KMS-11 (cell line): ENCODE data around the gene KMT2E.

Experiments used
- H2AFZ ChIP-seq: fragments of 200-600 bp; sonication (generic); 2 replicates; pipeline ENCODE4 v1.6.1; 2016; ENCODE audit warnings: antibody characterized with exemption, mixed run types, low read depth
- H3K27ac ChIP-seq: fragments of 200-600 bp; sonication (generic); 2 replicates; pipeline ENCODE4 v1.6.1; 2016; ENCODE audit warnings: mild to moderate bottlenecking, mixed run types
- H3K27me3 ChIP-seq: fragments of 200-600 bp; sonication (generic); 2 replicates; pipeline ENCODE4 v1.6.1; 2017; ENCODE audit warnings: mild to moderate bottlenecking, low read depth, mixed run types, moderate library complexity; ENCODE audit not compliant: insufficient read depth
- H3K36me3 ChIP-seq: fragments of 200-600 bp; sonication (generic); 2 replicates; pipeline ENCODE4 v1.6.1; 2017; ENCODE audit warnings: mild to moderate bottlenecking, mixed run types; ENCODE audit not compliant: insufficient read depth
- H3K4me1 ChIP-seq: fragments of 200-600 bp; sonication (generic); 2 replicates; pipeline ENCODE4 v1.6.1; 2016; ENCODE audit warnings: mild to moderate bottlenecking, low read depth, mixed run types; ENCODE audit not compliant: poor library complexity, severe bottlenecking
- H3K4me2 ChIP-seq: fragments of 200-600 bp; sonication (generic); 2 replicates; pipeline ENCODE4 v1.7.0; 2016; ENCODE audit warnings: mild to moderate bottlenecking, mixed run types
- H3K4me3 ChIP-seq: fragments of 200-600 bp; sonication (generic); IDR thresholded peaks from 2 replicates; pipeline ENCODE4 v1.6.1; 2017; ENCODE audit warnings: low read depth, low read length, mixed read lengths; ENCODE audit not compliant: insufficient read depth
- H3K79me2 ChIP-seq: fragments of 200-600 bp; sonication (generic); 2 replicates; pipeline ENCODE4 v1.6.1; 2016; ENCODE audit warnings: low read depth, mixed run types; ENCODE audit not compliant: insufficient read depth
- H3K9ac ChIP-seq: fragments of 200-600 bp; sonication (generic); 2 replicates; pipeline ENCODE4 v1.6.1; 2016; ENCODE audit warnings: mild to moderate bottlenecking, mixed run types
- H4K20me1 ChIP-seq: fragments of 200-600 bp; sonication (generic); 2 replicates; pipeline ENCODE4 v1.6.1; 2016; ENCODE audit warnings: mild to moderate bottlenecking, mixed run types; ENCODE audit not compliant: insufficient read depth
- TF ChIP-seq, protein P1 (sequence below): fragments of 200-600 bp; sonication (generic); conservative IDR thresholded peaks from 2 replicates; pipeline ENCODE4 v1.6.1; 2017; ENCODE audit warnings: low read depth, mild to moderate bottlenecking, antibody characterized with exemption, low read length, moderate library complexity, mixed read lengths

The KMT2E gene

DNA sequence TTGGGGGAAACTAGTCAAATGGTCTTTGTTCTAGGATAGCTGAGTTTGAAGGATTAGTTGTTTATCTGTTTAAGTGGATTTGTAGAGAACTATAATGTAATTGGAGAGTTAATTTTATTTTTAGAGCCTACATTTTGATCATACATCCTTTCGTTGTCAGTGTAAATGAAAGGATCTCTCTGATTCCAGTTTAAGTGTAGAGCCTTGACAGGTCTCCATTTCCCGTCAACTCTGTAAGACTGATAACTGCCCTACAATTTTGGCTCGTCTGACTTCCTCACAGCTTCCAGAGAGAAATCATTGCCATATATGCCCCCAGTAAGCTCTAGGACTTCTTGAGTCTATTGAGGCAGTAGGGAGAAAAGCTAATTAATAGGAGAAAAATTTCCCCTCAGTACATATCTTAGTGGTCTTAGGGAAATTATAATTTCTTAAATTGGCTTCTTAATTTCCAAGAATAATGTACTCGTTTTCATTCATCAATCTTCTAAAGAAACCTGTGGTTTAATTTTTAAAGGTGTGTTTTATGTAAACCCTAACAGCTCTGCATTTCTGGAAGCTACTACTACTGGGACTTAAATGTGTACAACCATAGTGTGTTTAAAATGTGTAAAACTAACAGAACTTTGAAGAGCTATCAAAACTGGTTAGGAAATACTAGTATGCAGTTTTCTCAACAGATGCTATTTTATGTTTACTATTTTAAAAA lies 3.8 kb downstream of the KMT2E start:
- H3K27ac ChIP-seq, result peak overlapping the region; percentile 98
- no peak overlapping the region for H2AFZ ChIP-seq
- peaks cover 54% of the 10 kb centered on the region for H4K20me1 ChIP-seq
- no peaks in the 10 kb centered on the region for H3K36me3 ChIP-seq
- TF ChIP-seq, protein P1, sequence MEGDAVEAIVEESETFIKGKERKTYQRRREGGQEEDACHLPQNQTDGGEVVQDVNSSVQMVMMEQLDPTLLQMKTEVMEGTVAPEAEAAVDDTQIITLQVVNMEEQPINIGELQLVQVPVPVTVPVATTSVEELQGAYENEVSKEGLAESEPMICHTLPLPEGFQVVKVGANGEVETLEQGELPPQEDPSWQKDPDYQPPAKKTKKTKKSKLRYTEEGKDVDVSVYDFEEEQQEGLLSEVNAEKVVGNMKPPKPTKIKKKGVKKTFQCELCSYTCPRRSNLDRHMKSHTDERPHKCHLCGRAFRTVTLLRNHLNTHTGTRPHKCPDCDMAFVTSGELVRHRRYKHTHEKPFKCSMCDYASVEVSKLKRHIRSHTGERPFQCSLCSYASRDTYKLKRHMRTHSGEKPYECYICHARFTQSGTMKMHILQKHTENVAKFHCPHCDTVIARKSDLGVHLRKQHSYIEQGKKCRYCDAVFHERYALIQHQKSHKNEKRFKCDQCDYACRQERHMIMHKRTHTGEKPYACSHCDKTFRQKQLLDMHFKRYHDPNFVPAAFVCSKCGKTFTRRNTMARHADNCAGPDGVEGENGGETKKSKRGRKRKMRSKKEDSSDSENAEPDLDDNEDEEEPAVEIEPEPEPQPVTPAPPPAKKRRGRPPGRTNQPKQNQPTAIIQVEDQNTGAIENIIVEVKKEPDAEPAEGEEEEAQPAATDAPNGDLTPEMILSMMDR, result no peak
- H3K4me1 ChIP-seq, result peaks cover 59% of the 10 kb centered on the region
- peak overlapping the region; percentile 83 for H3K4me2 ChIP-seq
- H3K9ac ChIP-seq, result peak overlapping the region; percentile 99; the same call in 1 of the 2 replicates
- H3K79me2 ChIP-seq, result peaks cover 89% of the 10 kb centered on the region
- H3K4me3 ChIP-seq, result no peak overlapping the region
- H3K27me3 ChIP-seq, result no peaks in the 10 kb centered on the region

DNA sequence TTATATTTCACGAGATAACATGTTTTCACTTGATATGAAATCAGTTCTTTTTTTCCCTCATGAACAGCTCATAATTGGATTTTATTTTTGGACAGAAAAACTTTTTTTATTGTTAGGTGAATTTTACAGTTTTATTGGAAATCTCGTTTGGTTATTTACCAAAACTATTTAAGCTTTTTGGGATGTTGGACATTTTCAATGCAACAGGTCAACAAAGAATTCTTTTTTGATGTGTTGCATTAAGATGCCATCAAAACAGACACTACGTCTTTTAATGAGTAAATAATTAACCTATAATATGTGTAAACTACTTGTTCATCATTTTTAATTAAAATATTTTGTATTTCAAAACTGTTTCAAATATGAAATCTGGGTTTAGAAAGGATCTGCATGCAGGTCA lies 5.3 kb downstream of the KMT2E start:
- Histone ChIP-seq H3K79me2 (peaks cover 100% of the 10 kb centered on the region), H3K4me2 (peak overlapping the region; percentile 41)

DNA sequence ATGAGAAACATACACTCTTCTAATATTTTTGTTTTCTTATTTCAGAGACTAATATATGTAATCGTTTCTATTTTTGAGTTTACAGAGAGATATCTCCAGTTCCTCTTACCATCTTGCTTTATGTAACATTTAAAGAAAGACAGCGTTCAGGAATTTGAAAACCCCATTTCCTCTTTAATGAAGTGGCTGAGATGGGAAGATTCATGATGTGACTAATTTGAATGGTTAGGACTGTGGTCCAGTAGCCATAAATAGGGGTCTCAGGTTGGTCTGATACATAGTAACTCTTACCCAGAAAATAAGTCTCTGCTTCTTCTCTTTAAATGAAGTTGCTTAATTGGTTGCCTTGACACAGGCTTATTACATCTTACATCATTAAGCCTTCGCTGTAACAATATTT lies 6.9 kb downstream of the KMT2E start:
- H3K4me2 ChIP-seq, result no peak overlapping the region
- no peak overlapping the region for H2AFZ ChIP-seq
- H3K36me3 ChIP-seq, result no peaks in the 10 kb centered on the region
- H3K4me3 ChIP-seq, result no peak overlapping the region
- H4K20me1 ChIP-seq, result peaks cover 83% of the 10 kb centered on the region
- no peaks in the 10 kb centered on the region for H3K27me3 ChIP-seq
- no peak overlapping the region for H3K27ac ChIP-seq
- H3K9ac ChIP-seq, result no peak overlapping the region
- peaks cover 100% of the 10 kb centered on the region for H3K79me2 ChIP-seq
- H3K4me1 ChIP-seq, result peaks cover 88% of the 10 kb centered on the region
- TF ChIP-seq, protein P1, result no peak

More for the DNA sequence above, 5.3 kb downstream of the KMT2E start:
- Histone ChIP-seq H3K27ac (no peak overlapping the region), H3K36me3 (no peaks in the 10 kb centered on the region), H2AFZ (no peak overlapping the region), H3K9ac (no peak overlapping the region), H3K27me3 (no peaks in the 10 kb centered on the region), H3K4me1 (peaks cover 71% of the 10 kb centered on the region), H3K4me3 (no peak overlapping the region), H4K20me1 (peaks cover 66% of the 10 kb centered on the region)
- TF ChIP-seq, protein P1, result no peak

DNA sequence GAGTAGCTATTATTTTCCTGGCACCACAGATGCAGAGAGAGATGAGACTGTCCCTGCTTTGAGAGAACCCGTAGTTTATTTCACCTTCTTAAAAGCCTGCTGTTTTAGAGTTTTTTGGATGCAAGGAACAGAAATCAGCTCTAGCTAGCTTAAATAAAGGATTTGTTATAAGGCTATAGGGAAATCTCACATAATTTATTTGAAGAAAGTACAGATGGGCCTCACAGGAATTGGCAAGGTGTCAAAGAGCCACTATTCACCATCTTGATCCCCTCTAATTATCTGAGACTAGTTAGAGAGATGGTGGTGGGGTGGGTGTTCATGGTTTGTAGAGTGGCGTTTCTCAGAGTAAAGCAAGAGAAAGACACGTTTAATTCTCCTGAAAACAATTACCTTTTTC lies 7.3 kb downstream of the KMT2E start:
- TF ChIP-seq, protein P1, result no peak
- H4K20me1 ChIP-seq, result peaks cover 87% of the 10 kb centered on the region
- no peaks in the 10 kb centered on the region for H3K27me3 ChIP-seq
- no peak overlapping the region for H3K4me3 ChIP-seq
- peak overlapping the region; percentile 7; the same call in 1 of the 2 replicates for H3K4me2 ChIP-seq
- peaks cover 100% of the 10 kb centered on the region for H3K79me2 ChIP-seq
- no peak overlapping the region for H3K9ac ChIP-seq
- no peak overlapping the region for H2AFZ ChIP-seq
- H3K27ac ChIP-seq, result no peak overlapping the region
- H3K36me3 ChIP-seq, result no peaks in the 10 kb centered on the region
- H3K4me1 ChIP-seq, result peaks cover 92% of the 10 kb centered on the region
